HG02642 (cell line): ENCODE results near the gene VAPB.

Source experiments
- ATAC-seq: cut with Tn5 transposase; IDR thresholded peaks from one replicate; pipeline ENCODE4 v1.9.1; 2021; ENCODE audit warnings: mild to moderate bottlenecking; ENCODE audit not compliant: unreplicated experiment, poor library complexity

The VAPB gene

DNA sequence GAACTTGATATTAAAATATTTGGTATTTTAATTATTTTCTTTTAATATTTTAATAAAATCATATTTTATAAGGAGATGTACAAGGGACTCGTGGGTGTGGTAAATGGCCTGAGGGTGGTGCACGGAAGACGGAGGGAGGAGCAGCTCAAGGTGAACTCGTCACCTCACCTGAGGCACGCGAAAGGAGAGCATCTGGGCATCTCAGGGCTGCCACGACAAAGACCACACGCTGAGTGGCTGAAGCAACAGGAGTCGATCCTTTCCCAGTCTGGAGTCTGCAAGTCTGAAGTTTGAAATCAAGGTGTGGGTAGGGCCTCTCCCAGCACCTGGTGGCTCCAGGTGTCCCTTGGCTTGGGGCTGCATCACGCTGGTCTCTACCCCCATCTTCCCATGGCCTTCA lies 86.4 kb downstream of the VAPB start:
- no peak for ATAC-seq

DNA sequence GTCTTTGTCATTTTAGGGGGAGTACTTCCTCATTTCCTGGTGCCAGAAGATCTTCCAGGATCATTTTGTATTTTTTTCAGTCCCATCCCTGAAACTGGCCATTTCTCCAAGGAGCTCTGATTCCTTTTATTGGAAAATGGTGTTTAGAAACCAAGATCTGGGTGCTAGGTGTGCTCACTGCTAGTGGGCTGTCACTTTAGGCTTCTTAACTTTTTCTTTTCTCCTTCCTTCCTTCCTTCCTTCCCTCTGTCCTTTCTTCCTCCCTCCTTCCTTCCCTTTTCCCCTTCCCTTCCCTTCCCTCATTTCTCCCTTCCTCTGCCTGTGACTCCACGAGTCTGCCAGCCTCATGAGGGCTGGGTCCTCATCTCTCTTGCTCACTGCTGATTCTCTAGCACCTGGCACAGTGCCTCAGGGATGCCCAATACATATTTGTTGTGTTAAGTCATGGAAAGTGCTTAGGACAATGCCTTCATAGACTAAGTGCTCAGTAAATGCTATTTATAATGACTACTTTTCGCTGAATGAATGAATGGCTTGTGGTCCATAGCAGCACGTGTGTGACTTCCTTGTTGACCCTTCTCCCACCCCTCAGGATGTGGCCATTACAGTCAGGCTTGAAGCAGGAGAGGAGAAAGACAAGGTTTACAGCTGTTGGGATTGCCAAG lies 89.2 kb downstream of the VAPB start:
- ATAC-seq = no peak

DNA sequence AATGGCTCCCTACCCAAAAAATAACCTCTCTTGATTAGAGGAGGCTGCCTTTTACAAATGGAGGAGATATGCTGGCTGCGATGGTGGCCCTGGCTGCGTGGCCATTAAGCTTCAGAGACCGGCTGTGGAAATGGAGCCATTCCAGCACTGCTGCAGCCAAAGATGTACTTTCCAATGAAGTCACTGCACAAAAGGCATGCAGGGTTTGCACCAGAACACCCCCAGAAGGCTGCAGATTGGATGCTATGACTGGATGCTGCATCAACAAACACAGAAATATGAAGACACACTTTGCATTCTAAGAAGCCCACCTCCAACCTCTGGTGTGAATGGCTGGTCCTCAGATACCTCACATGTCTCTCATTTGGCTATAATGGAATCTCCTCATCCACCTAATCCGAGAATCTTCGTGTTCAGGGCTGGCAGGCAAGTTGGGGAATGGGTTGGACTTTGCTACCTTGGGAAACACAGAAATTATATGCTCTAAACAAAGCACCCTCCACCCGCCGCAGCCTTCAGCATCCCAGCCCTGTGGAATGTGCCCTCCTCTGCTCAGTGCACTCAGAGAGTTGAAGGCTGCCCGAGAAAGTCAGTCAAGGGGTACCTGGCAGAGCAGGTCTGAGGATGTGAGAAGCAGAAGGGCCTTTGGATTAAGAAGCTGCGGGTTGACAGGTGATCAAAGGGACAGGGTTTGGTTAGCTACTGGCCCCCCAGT lies 90.9 kb downstream of the VAPB start:
- ATAC-seq = no peak

DNA sequence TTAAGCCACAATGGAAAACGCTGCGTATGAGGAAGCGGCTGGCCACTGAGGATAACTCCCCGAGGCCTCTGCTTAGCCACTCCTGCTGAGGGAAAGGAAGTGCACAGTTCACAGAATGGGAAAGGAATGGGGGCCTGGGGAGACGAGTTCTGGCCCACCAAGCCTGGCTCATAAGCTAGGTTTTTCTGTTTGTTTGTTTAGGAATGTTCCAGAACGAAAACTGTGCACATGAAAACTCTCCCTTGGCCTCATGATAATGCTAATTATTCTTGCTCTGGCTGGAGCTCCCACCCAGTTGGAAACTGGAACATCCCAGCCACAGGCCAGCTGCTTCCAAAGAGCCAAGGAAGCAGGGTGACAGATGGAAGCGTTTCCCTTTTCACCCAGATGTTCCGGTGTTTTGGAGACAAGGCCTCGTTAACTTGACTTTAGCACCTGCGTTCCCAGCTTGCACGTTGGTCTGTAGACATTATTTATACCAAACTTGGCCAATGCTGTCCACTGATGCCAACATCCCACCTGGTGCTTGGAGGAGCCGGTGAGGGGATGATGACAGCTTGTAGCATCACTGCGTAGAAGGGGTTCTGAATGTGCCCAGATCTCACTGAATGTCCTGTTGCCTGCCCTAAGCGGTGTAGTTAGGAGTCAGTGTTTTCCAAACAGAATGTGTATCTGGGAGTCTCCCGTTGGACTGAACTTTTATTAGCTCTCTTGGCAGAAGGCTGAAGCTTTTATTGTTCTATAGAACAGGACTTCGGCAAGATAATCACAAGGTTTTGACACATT lies 91.7 kb downstream of the VAPB start:
- ATAC-seq = no peak

DNA sequence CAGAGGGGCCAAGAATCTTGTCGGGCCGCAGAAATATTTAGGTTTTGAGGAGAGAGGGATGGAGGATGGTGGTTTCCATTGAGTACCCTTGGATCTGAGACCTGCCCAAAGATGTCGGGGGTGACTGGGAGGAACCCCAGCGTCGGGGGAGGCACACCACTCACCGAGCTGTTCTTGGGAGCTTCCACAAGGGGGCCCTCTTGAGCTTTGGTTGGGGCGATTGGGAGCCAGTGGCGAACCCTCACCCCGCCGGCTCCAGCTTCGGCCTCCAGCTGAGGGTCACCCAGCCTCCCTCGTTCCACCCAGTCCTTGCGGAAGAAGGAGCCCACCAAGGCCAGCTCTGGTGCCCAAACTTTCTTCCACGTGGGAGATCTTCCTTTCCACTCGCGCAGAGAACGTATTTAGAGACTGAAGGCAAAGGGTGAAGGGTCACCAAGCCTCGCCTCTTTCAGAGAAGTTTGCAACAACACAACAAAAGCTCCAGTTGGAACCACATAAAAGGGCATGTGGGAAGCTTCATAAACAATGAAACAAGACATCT lies 92.5 kb downstream of the VAPB start:
- ATAC-seq = no peak

DNA sequence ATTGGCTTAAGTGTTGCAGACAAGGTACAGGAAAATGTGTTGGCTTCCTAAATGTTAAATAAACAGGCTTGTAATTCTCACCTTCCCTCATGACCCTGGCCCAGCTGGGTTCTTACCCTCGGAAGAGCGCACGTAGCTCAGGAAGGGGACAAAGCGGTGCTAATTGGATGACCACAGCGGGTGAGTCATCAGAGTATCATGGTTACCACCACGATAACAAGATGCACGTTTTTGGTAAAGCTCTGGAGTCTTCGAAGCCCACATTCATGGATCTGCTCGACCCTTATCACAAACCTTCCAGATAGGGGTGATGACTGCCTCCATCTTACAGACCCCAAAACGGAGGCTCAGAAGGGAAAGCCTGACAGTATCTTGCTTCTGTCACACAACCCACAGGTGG lies 93.4 kb downstream of the VAPB start:
- ATAC-seq = no peak

DNA sequence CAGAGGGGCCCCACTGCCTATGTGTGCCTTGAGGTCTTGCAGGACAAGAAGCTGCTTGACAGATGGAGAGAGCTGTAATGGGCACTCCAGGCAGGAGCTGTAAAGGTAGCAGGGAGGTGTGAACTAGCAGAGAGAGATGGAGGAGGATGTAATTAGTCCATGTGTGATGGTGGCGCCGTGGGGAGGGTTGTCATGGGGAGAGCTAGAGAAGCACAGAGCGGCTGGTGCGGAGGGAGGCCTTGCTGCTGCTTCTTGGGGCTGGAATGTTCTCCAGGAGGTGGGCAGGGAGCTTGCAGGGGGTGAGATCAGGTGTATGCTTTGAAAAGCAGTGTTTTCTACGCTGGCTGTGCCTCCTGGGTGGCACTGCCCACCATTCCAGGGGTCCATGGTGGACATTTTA lies 94.0 kb downstream of the VAPB start:
- ATAC-seq = no peak

DNA sequence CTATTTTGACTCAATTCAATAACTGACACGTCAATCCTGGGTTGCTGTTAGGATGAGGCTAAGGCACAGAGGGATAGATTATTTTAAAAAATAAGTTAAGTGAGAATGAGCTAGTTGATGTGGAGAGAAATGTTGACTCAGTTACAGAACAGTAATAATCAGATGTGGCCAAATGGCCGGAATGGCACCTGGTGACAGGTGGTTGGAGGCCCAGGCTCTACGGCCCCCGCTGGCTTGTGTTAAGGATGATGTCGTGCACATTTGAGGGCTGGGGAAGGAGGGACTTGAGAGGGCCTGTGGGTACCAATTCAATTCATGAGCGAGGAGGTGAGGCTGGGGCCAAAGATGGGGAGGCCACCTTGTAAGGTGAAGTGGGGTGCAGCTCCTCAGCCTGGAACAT lies 94.4 kb downstream of the VAPB start:
- ATAC-seq = no peak

DNA sequence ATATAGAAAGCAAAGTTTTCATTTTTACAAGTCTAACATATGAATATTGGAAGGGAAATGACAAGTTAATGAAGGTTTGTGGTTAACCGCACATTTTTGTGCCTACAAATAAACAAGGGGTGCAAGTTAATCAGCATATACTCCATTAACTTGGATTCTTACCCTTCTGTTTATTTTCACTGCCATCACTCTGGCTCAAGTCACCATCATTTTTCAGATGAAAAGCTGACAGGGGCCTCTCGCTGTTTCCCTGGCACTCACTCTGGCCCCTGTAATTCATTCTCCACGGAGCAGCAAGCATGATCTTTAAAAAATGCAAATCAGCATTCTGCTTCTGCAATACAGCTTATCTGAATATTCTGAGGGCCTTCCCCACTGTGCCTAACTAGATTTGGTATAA lies 96.4 kb downstream of the VAPB start:
- ATAC-seq = no peak

DNA sequence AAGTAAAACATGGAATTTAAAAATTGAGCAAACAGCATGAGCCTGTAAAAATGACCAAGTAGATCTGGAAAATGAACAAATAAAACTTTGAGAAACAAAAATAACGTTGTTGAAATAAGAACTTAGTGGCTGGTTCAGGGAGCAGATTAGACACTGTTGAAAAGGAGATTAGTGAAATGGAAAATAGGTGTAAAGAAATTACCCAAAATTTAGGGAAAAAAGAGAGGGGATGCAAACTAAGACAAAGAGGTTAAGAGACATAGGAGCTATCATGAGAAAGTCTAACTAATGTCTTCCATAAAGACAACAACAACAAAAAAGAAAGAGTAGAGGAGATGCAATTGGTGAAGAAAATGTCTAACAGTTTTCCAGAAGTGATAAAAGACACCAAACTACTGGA lies 97.2 kb downstream of the VAPB start:
- ATAC-seq = no peak

DNA sequence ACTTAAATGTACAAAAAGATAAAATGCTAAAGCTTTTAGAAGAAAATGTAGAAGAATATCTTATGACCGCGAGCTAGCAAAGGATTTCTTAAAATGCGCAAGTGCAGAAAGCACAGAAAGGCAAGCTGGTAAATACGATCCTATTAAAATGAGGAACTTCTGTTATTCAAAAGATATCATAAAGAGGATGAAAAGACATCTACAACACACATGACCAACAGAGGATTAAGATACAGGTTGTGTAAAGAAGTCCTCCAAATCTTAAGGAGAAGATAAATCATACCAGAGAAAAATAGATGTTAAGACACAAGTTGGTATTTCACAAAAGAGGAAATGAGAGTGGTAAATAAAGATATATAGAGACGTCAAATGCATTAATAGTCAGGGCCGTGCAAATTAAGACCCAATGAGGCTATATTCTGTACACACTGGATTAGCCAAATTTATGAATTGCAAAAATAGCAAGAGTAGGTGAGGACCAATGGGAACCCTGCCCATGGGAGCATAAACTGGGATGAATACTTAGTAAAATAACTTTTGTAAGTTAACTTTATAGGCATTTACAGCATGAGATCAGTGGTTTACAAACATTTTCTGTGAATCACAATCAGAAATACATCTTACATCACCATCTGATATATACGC lies 103.2 kb downstream of the VAPB start:
- ATAC-seq = no peak

DNA sequence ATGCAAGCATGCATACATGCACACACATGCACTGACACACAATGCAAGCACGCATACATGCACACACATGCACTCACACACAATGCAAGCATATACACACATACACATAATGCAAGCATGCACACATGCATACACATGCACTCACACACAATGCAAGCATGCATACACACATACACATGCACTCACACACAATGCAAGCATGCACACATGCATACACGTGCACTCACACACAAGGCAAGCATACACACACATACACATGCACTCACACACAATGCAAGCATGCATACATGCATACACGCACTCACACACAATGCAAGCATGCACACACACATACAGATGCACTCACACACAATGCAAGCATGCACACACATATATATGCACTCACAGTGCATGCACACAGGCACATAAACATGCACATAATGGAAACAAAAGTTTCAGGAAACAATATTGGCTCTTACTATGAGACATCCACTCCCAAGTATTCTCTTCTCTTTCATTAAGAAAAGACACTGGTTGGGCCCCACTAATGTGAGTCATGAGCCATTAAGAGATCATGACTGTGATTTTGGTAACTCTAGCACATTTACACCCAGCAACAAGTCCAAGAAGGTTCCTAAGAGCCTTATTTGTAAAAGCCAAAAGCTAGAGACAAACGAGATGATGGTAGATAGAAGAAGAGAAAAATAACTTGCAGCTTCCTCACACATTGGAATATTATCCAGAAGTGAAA lies 103.9 kb downstream of the VAPB start:
- ATAC-seq = no peak

DNA sequence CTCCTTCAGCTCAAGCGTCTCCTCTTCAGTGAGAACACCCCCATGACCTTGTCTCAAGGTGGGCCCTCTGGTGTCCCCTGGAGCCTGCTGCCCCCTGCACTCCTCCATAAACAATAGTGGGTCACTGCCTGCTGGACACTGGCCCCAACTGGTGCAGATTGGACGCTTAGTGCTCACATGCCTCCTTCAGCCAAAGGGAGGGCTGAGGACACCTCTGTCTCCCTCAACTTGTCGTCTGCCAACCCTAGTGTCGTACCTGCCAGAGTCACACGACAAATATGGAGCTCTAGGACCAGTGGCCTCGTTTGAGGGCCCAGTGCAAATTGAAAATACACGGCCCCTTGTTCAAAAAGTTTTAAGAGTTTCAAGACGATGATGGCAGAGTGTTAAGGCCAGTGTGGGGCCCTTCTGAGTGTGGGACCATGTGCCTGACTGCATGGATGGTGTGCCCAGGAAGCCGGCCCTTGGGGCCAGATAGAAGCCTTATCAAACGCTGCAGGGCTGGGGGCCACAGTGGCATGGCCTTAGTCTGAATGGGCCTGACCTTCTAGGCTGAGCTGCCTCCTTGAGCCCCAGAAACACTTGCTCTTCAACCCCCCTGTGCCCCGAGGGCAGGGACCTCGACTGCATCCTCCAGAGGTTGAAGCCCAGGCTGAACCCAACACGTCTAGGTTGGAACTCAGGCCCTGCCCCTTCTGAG lies 106.0 kb downstream of the VAPB start:
- ATAC-seq = no peak

DNA sequence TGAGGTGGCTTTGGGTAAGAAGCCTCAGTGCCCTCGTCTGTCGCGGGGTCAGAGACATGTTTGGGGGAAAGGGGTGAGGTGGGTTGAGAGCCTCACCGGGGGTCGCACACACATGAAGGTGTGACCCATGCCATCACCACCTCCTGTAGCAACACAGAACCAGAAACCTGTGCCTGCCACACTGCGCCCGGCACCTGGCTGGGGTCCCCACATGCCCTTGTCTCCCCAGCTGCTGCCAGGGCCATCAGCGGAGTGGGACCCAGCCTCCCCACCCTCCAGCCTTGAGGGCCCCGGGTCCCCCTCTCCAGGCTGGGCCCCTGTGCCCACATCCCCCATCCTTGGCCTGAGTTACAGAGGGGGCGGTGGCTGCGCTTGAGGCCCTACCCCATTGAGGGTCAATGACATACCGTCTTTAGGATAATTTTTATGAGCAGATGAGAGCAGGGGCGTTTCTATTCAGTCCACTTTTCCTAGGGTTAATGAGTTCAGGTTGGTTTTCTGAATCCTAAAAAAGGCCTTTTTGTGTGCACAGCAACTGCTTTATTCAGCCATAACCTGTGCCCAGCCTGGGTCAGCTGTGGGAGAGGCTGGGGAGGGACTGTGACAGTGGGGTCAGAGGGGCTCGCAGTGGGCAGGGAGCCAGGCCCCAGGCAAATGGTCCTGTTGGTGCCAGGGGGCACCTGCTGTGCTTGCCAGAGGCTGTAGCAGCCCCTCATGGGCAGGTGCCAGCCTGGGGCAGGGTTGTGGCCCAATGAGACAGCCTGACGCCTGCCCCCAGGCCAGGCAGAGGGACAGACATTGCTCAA lies 106.8 kb downstream of the VAPB start:
- no peak for ATAC-seq

DNA sequence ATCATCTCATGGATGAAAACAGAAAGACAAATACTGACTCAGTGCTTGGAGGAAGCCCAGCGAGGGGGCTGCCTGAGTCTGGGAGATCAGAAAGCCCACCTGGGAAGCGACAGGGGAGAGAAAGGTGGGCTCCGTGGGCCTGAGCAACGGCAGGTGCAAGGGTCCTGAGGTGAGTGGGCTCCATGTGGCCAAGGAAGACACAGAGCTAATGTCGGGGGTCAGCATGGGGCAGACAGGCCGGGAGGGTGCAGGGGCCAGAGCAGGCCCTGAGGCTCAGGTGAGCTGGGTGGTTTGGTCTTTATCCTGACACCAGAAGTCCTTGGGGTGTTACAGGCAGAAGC lies 107.4 kb downstream of the VAPB start:
- ATAC-seq = no peak

DNA sequence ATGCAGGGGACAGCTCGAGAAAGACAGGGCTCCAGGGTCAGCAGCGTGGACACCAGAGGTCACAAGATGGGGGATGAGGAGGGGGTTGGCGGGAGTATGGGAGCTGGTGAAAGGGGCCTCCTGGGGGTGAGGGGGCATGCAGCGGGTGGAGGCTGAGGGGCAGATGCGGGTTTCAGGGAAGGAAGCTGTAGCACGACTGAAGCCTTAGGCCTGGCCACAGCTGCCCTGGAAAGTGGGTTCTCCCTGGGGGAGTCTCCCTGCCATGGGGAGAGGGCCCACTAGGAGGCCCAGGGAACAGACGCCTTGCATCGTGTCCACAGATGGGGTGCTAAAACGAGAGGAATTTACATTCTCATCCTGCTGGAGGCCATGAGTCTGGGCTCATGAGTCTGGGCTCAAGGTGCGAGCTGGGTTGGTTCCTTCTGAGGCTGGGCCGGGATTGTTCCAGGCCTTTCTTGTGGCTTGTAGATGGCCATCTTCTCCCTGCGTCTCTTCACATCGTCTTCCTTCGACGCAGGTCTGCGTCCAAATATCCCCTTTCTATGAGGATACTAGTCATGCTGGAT lies 108.1 kb downstream of the VAPB start:
- no peak for ATAC-seq

DNA sequence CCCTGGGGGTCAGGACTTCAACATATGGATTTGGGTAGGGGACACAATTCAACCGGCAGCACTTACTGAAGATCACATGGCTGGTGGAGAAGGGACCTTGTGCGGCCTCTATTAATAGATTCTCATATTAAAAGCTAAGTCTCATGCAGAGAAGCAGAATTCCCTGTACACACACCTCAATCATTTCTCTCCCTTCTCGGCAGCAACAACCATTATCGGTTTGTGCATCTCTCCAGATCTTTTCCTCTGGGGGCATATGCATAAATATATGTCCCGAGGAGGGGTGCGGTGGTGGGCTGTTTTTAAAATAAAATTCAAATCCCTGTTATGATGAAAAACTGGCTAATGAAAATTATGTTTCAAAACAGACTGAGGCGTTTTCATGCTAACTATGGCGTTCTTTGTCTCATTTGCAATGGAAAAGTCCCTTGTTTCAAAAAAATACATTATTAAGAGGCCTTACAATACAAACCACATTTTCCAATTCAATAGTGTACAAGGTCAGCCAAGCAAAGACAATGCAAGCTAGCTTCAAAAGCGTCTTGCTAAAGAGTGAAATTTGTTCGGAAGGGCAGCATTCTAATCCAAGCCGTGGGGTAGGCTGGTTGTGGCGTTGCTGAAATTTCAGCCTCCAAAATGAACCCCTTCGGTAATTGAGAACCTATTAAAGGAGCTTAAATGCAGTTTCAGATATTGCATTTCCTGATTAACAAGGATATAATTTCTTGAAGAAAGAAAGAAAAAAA lies 108.9 kb downstream of the VAPB start:
- no peak for ATAC-seq
